Ovary (tissue), 9 donors: ENCODE results near the gene OCSTAMP. TPM values are rescaled to one million over a fixed set of nuclear protein-coding genes. Genes with fewer than 3 reads are reported as not detected.

Source experiments
- DNase-seq, 5 donors: peaks; one replicate each; pipeline ENCODE4 v3.0.0-alpha.2; 2019 to 2020
- H3K27ac ChIP-seq, 2 donors: fragments of 200-600 bp; one replicate each; pipeline versions ENCODE4 v1.5.1 to v1.8.0; 2019 to 2022
- H3K27me3 ChIP-seq: fragments of 200-600 bp; one replicate; pipeline ENCODE4 v1.8.0; 2022
- H3K36me3 ChIP-seq: fragments of 200-600 bp; sonication (generic); one replicate; pipeline ENCODE4 v1.5.1; 2019
- H3K4me1 ChIP-seq: one replicate; pipeline ENCODE4 v1.8.1; 2013; ENCODE audit warnings: mild to moderate bottlenecking, moderate library complexity; ENCODE audit not compliant: insufficient read depth
- H3K4me3 ChIP-seq: fragments of 200-600 bp; sonication (generic); one replicate; pipeline ENCODE4 v1.5.1; 2017
- H3K9me3 ChIP-seq, 2 donors: fragments of 200-600 bp in 1 of 2; sonication (generic) in 1 of 2; one replicate each; pipeline versions ENCODE4 v1.5.1 to v1.8.1; 2013 to 2019; ENCODE audit warnings: mild to moderate bottlenecking in 1 of 2, moderate library complexity in 1 of 2
- EP300 ChIP-seq: sonication (generic); formaldehyde crosslinking; IDR thresholded peaks from one replicate; pipeline ENCODE4 v1.6.1; 2017; ENCODE audit warnings: antibody characterized with exemption
- POLR2A ChIP-seq: fragments of 450-650 bp; IDR thresholded peaks from one replicate; pipeline ENCODE4 v1.6.1; 2017; ENCODE audit warnings: antibody characterized with exemption, mild to moderate bottlenecking, moderate library complexity
- WGBS, 3 donors: extraction: QIAGEN DNeasy Blood & Tissue Kit in 1 of 3; methylation state at CpG; one replicate each; pipeline versions ENCODE4 v1.1.5 to v1.1.7; 2013 to 2017; 5-methylcytosine and 5-hydroxymethylcytosine counted together
- intact Hi-C, 4 donors: fragments of 100-400 bp; cut with DNase I; formaldehyde crosslinking; loops; one replicate each; pipeline versions ENCODE4 v1.11.0 to v1.15.1; 2022 to 2023
- polyA plus RNA-seq, 2 donors: library from polyadenylated mRNA; stranded (reverse); fragments of 200-250 nt in 1 of 2; fragments of 350-450 nt in 1 of 2; fragmentation: Illumina TruSeq in 1 of 2; extraction: RNeasy Lipid Tissue Mini Kit (QIAGEN cat#74804) in 1 of 2; gene quantifications; one replicate each; pipeline ENCODE4 v1.2.3, GENCODE V29; 2013 to 2014
- total RNA-seq, 7 donors: library from RNA; depleted of rRNA in 2 of 7; stranded (reverse); fragments of >200 nt in 2 of 7; fragmentation: NEBNext Ultra II Directional in 3 of 7; extraction: Animal tissue kit (Norgen Biotek cat#: 25700) in 3 of 7; gene quantifications; one replicate each; pipeline versions ENCODE4 v1.1.0 to v1.2.4, GENCODE V29; 2016 to 2023
- TF ChIP-seq, protein P1 (sequence below), 3 donors: fragments of 450-650 bp in 2 of 3; fragments of 200-600 bp in 1 of 3; IDR thresholded peaks; one replicate each; pipeline versions ENCODE4 v1.5.1 to v1.8.0; 2016 to 2022; ENCODE audit warnings: antibody characterized with exemption in 3 of 3, mild to moderate bottlenecking in 1 of 3
- donor health status: DM: no; HTN: no; CAD: no; lungs with moderate emphysema.
- donor health status: DM: no; HTN: no; CAD: no.
- donor health status: Bipolar disorder and iron deficiency.
- donor health status: DM: yes; HTN: yes; CAD: no.
- donor health status: DM: no; HTN: no; CAD: no.
- donor health status: DM: yes; HTN: yes; CAD: no.

Gene OCSTAMP
- total and polyA plus RNA-seq, 9 donors = 2.0 TPM; not detected in 8

DNA sequence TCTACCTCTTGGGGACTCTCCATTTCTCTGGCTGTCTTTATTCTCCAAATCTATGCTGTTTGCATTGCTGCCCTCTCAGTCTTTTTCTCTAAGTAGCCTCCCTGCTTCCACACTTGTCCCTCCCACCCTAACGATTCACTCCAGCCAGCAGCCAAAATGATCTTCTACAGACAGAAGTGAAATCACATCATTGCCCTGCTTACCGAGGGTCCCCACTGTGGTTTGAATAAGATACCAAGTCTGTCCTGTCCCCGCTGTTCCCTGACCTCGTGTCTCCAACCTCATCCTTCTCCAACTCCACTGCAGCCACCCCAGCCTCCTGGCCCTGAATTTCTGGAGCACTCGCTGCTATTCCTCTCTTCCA, 11.5 kb upstream of the OCSTAMP start:
- DNase-seq = no peak
- Histone ChIP-seq H3K9me3 (no peaks in the 10 kb centered on the region), H3K36me3 (no peaks in the 10 kb centered on the region), H3K4me1 (peaks cover 5% of the 10 kb centered on the region), H3K4me3 (no peak overlapping the region), H3K27me3 (no peaks in the 10 kb centered on the region), H3K27ac (peak overlapping the region in 1 of 2 donors; percentile 63)
- TF ChIP-seq POLR2A (no peak), EP300 (no peak)
- TF ChIP-seq, protein P1, sequence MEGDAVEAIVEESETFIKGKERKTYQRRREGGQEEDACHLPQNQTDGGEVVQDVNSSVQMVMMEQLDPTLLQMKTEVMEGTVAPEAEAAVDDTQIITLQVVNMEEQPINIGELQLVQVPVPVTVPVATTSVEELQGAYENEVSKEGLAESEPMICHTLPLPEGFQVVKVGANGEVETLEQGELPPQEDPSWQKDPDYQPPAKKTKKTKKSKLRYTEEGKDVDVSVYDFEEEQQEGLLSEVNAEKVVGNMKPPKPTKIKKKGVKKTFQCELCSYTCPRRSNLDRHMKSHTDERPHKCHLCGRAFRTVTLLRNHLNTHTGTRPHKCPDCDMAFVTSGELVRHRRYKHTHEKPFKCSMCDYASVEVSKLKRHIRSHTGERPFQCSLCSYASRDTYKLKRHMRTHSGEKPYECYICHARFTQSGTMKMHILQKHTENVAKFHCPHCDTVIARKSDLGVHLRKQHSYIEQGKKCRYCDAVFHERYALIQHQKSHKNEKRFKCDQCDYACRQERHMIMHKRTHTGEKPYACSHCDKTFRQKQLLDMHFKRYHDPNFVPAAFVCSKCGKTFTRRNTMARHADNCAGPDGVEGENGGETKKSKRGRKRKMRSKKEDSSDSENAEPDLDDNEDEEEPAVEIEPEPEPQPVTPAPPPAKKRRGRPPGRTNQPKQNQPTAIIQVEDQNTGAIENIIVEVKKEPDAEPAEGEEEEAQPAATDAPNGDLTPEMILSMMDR (IDR thresholded peaks at IDR 0.05) = no peak
- intact Hi-C loops = loop anchor here in 1 of 4 donors (5.0 kb wide), 1 partner anchor 120 kb away; no protein-coding TSS in a partner anchor
- 27 to 38% (median 34%) methylated on average over 5 of the region's 5 CpGs for WGBS, 3 donors

DNA sequence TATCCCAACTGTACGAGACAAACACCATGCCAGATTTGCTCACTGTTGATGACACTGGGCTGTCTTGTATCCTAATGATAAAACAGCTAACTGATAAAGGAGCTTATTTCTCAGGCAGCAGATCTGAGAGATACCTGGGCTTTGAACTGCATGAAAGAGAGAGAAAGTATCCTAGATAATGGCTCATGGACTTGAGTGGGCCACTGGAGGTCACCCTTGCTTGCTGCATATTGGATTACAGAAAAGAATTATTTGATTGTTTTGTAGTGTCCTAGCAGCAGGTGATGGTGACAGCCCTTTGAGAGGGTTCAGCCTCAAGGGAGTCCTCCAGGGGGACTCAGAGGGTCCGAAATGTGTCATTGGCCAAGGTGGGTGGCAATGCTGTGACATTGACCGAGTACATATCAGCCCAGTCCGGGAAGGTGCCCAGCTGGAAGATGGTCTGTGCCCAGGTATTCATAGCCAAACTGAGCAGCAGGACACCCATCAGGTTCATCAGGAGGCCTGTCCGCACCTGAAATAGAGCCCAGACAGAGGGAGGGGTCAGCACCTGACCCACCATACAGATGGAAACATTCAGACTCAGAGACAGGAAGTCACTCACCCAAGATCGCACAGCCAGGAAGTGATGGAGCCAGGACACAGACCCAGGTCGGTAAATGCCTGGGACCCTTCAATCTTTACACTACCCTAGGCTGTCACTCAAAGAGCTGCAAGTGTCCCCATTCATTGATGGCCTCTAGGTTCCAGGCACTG, 9.4 kb upstream of the OCSTAMP start:
- no peaks in the 10 kb centered on the region for H3K27me3 ChIP-seq
- H3K27ac ChIP-seq = no peak overlapping the region
- H3K9me3 ChIP-seq = no peaks in the 10 kb centered on the region
- no peak for DNase-seq
- 91 to 95% (median 91%) methylated on average over 7 of the region's 7 CpGs for WGBS, 3 donors
- TF ChIP-seq POLR2A = no peak
- TF ChIP-seq EP300 = no peak
- TF ChIP-seq, protein P1 (IDR thresholded peaks at IDR 0.05) = no peak
- intact Hi-C loops = loop anchor here in 2 of 4 donors (5.0 kb wide), 1 partner anchor 122 kb away; no protein-coding TSS in a partner anchor
- no peak overlapping the region for H3K4me3 ChIP-seq
- H3K36me3 ChIP-seq = no peaks in the 10 kb centered on the region
- H3K4me1 ChIP-seq = peaks cover 5% of the 10 kb centered on the region

DNA sequence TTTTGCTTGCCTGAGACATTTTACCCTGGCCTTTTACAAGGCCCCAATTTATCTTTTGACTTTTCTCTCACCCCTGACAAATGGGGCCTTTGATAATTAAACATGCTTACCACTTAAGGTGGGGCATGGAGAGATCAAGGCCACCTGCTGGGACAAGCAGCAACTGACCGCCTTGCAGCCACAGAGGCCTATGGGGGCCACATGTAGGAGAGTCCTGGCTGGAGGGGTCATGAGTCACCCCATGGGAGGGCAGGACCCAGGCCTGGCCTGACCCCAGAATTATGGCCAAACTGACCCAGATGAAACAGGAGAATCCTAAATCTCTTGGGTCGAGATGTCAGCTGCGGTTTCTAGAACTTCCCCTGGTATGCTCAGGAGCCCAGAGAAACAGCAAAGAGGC, 8.5 kb upstream of the OCSTAMP start:
- intact Hi-C loops = loop anchor here in 1 of 4 donors (5.0 kb wide), 1 partner anchor 123 kb away; no protein-coding TSS in a partner anchor
- no peak for DNase-seq
- WGBS, 3 donors = 61 to 76% (median 69%) methylated on average over 3 of the region's 3 CpGs

DNA sequence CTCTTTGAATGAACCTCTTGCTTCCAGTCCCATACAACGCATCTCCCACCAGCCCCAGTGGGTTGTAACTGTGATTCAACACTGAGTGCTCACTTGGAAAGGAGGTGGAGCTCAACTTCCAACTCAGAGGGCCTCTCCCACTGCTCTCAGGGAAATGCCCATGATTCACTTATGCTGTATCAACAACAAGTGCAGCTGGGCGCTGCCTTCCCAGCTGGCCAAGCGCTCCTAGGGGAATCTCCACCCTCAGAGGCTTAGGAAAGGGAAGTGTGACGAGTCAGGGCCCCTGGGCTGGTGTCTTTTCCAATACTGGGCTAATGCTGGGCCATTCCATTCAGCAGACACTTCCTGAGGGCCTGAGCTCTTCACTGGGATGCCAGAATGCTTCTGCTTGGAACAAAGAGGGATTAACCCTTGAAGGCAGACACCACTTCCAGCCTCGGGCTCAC, 8.1 kb upstream of the OCSTAMP start:
- DNase-seq = peak in 1 of 5 donors; percentile 19
- no peak overlapping the region for H3K4me3 ChIP-seq
- TF ChIP-seq EP300 (no peak), POLR2A (no peak)
- TF ChIP-seq, protein P1 (IDR thresholded peaks at IDR 0.05) = no peak
- no peak overlapping the region for H3K27ac ChIP-seq
- H3K9me3 ChIP-seq = no peaks in the 10 kb centered on the region
- intact Hi-C loops = loop anchor here in 1 of 4 donors (5.0 kb wide), 1 partner anchor 124 kb away; no protein-coding TSS in a partner anchor
- WGBS, 3 donors = 44 to 52% (median 50%) methylated on average over 5 of the region's 5 CpGs
- H3K4me1 ChIP-seq = peaks cover 5% of the 10 kb centered on the region
- no peaks in the 10 kb centered on the region for H3K27me3 ChIP-seq
- H3K36me3 ChIP-seq = no peaks in the 10 kb centered on the region

More for the DNA sequence above, 8.5 kb upstream of the OCSTAMP start:
- Histone ChIP-seq H3K9me3 (no peaks in the 10 kb centered on the region), H3K36me3 (no peaks in the 10 kb centered on the region), H3K4me1 (peaks cover 5% of the 10 kb centered on the region), H3K27ac (no peak overlapping the region), H3K4me3 (no peak overlapping the region), H3K27me3 (no peaks in the 10 kb centered on the region)
- TF ChIP-seq POLR2A (no peak), EP300 (no peak)
- TF ChIP-seq, protein P1 (IDR thresholded peaks at IDR 0.05) = no peak
